Activated CD8-positive, alpha-beta memory T cell treated with anti-CD3 and anti-CD28 coated beads, Interleukin-2, amount 10 ng/mL, durations not matched to agents 7 days and 5 days (primary cell): Measurements from ENCODE around the gene MRTFA. TPM values are rescaled to one million over a fixed set of nuclear protein-coding genes. Genes with fewer than 3 reads are reported as not detected.

ENCODE experiments used
- ATAC-seq: fragments of 150-1000 bp; cut with Tn5 transposase; one replicate; pipeline ENCODE4 v1.10.0; 2021; ENCODE audit warnings: moderate library complexity
- CTCF ChIA-PET: fragments of 350-600 bp; sonication (Branson Sonifier 250); formaldehyde crosslinking; loops from one replicate; lab custom pipeline; 2021; ENCODE audit warnings: antibody characterized with exemption; lab: Charles Lee
- DNase-seq: peaks from one replicate; pipeline ENCODE4 v3.0.0-alpha.2; 2020
- H3K27ac Mint-ChIP-seq: one replicate; pipeline ENCODE4 v1.8.0; 2021; ENCODE audit warnings: mild to moderate bottlenecking, mixed read lengths
- H3K27me3 Mint-ChIP-seq: one replicate; pipeline ENCODE4 v1.8.0; 2021; ENCODE audit warnings: mixed read lengths
- H3K36me3 Mint-ChIP-seq: one replicate; pipeline ENCODE4 v1.8.0; 2021; ENCODE audit warnings: mild to moderate bottlenecking, mixed read lengths
- H3K4me1 Mint-ChIP-seq: one replicate; pipeline ENCODE4 v1.8.0; 2021; ENCODE audit warnings: mixed read lengths
- H3K4me3 Mint-ChIP-seq: one replicate; pipeline ENCODE4 v1.8.0; 2021; ENCODE audit warnings: mild to moderate bottlenecking, moderate library complexity, mixed read lengths
- H3K9me3 Mint-ChIP-seq: one replicate; pipeline ENCODE4 v1.8.0; 2022; ENCODE audit warnings: low read depth, mixed read lengths
- total RNA-seq, 2 experiments: library from RNA; stranded (reverse); gene quantifications; one replicate each; pipeline ENCODE4 v1.2.3, GENCODE V29; 2021

Gene MRTFA
- total RNA-seq, 2 experiments from 2014 or later, result 59.4 to 74.0 TPM

- peaks cover 24% of the 10 kb centered on the region for H3K4me1 Mint-ChIP-seq
- no peaks in the 10 kb centered on the region for H3K27me3 Mint-ChIP-seq
- no peaks in the 10 kb centered on the region for H3K9me3 Mint-ChIP-seq
- H3K4me3 Mint-ChIP-seq, result no peak overlapping the region
- ATAC-seq (no peak), DNase-seq (no peak)
- no peak overlapping the region for H3K27ac Mint-ChIP-seq
- CTCF ChIA-PET, result interaction anchor here (1.4 to 6.8 kb wide), 2 partner anchors 213 to 466 kb away, joined by 3 to 98 read pairs; no protein-coding TSS in a partner anchor
- peaks cover 32% of the 10 kb centered on the region for H3K36me3 Mint-ChIP-seq
Observed at GRCh38 chr22:40432625-40433024, 203.9 kb downstream of the MRTFA start.

- CTCF ChIA-PET, result interaction anchor here (0.8 to 6.8 kb wide), 3 partner anchors 156 to 466 kb away, joined by 3 to 98 read pairs (median 3); no protein-coding TSS in a partner anchor
Observed at GRCh38 chr22:40432157-40432556, 204.4 kb downstream of the MRTFA start.

GRCh38 chr22:40430991-40431390 lies 205.5 kb downstream of the MRTFA start:
- no peak for DNase-seq
- H3K4me3 Mint-ChIP-seq, result no peak overlapping the region
- peaks cover 37% of the 10 kb centered on the region for H3K36me3 Mint-ChIP-seq
- ATAC-seq, result no peak
- CTCF ChIA-PET, result interaction anchor here (0.6 to 1.1 kb wide), 3 partner anchors 9 to 1173 kb away, joined by 3 to 6 read pairs (median 3); no protein-coding TSS in a partner anchor
- no peak overlapping the region for H3K27ac Mint-ChIP-seq
- H3K4me1 Mint-ChIP-seq, result peaks cover 10% of the 10 kb centered on the region
- no peaks in the 10 kb centered on the region for H3K27me3 Mint-ChIP-seq
- H3K9me3 Mint-ChIP-seq, result no peaks in the 10 kb centered on the region

More at GRCh38 chr22:40432157-40432556, 204.4 kb downstream of the MRTFA start:
- Mint-ChIP-seq H3K4me1 (peaks cover 21% of the 10 kb centered on the region), H3K27ac (no peak overlapping the region), H3K9me3 (no peaks in the 10 kb centered on the region), H3K4me3 (no peak overlapping the region), H3K27me3 (no peaks in the 10 kb centered on the region), H3K36me3 (peaks cover 32% of the 10 kb centered on the region)
- DNase-seq (no peak), ATAC-seq (no peak)

- Mint-ChIP-seq H3K27ac (no peak overlapping the region), H3K27me3 (no peaks in the 10 kb centered on the region), H3K4me1 (peaks cover 2% of the 10 kb centered on the region), H3K9me3 (no peaks in the 10 kb centered on the region), H3K36me3 (peaks cover 32% of the 10 kb centered on the region), H3K4me3 (no peak overlapping the region)
- ATAC-seq, result no peak
- CTCF ChIA-PET, result interaction anchor here (0.6 kb wide), 1 partner anchor 679 kb away, joined by 3 read pairs; no protein-coding TSS in a partner anchor
- DNase-seq, result no peak
Observed at GRCh38 chr22:40429481-40429880, 207.0 kb downstream of the MRTFA start.

- Mint-ChIP-seq H3K36me3 (peaks cover 26% of the 10 kb centered on the region), H3K4me1 (no peaks in the 10 kb centered on the region), H3K27me3 (no peaks in the 10 kb centered on the region), H3K9me3 (no peaks in the 10 kb centered on the region), H3K4me3 (no peak overlapping the region), H3K27ac (no peak overlapping the region)
- ATAC-seq (no peak), DNase-seq (no peak)
- CTCF ChIA-PET, result interaction anchor here (2.0 to 3.1 kb wide), 2 partner anchors 8 to 14 kb away, joined by 7 to 13 read pairs; no protein-coding TSS in a partner anchor
Observed at GRCh38 chr22:40428796-40429195, 207.7 kb downstream of the MRTFA start.

GRCh38 chr22:40426594-40427333 lies 209.8 kb downstream of the MRTFA start:
- CTCF ChIA-PET, result interaction anchor here (1.4 to 3.1 kb wide), 2 partner anchors 10 to 12 kb away, joined by 7 read pairs; no protein-coding TSS in a partner anchor
- Mint-ChIP-seq H3K27ac (peak overlapping the region; percentile 42), H3K36me3 (peaks cover 36% of the 10 kb centered on the region)

GRCh38 chr22:40425082-40425481 lies 211.4 kb downstream of the MRTFA start:
- no peak for ATAC-seq
- no peak for DNase-seq
- Mint-ChIP-seq H3K9me3 (no peaks in the 10 kb centered on the region), H3K27me3 (no peaks in the 10 kb centered on the region), H3K36me3 (peaks cover 30% of the 10 kb centered on the region), H3K27ac (no peak overlapping the region), H3K4me3 (no peak overlapping the region), H3K4me1 (peaks cover 1% of the 10 kb centered on the region)
- CTCF ChIA-PET, result interaction anchor here (1.3 kb wide), 1 partner anchor 11 kb away, joined by 4 read pairs; no protein-coding TSS in a partner anchor

More at GRCh38 chr22:40426594-40427333, 209.8 kb downstream of the MRTFA start:
- Mint-ChIP-seq H3K4me3 (no peak overlapping the region), H3K4me1 (peaks cover 1% of the 10 kb centered on the region), H3K27me3 (no peaks in the 10 kb centered on the region), H3K9me3 (no peaks in the 10 kb centered on the region)
- DNase-seq (no peak), ATAC-seq (no peak)

- Mint-ChIP-seq H3K4me1 (peaks cover 1% of the 10 kb centered on the region), H3K27me3 (no peaks in the 10 kb centered on the region), H3K9me3 (no peaks in the 10 kb centered on the region), H3K36me3 (peaks cover 31% of the 10 kb centered on the region), H3K4me3 (no peak overlapping the region), H3K27ac (no peak overlapping the region)
- CTCF ChIA-PET, result interaction anchor here (0.5 to 1.3 kb wide), 2 partner anchors 12 to 35 kb away, joined by 4 to 5 read pairs; no protein-coding TSS in a partner anchor
- no peak for DNase-seq
- ATAC-seq, result no peak
Observed at GRCh38 chr22:40423882-40424640, 212.5 kb downstream of the MRTFA start.

GRCh38 chr22:40423310-40423688 lies 213.2 kb downstream of the MRTFA start:
- CTCF ChIA-PET, result no interaction called here
- H3K27me3 Mint-ChIP-seq, result no peaks in the 10 kb centered on the region
- peaks cover 25% of the 10 kb centered on the region for H3K36me3 Mint-ChIP-seq
- DNase-seq (no peak), ATAC-seq (no peak)
- peaks cover 1% of the 10 kb centered on the region for H3K4me1 Mint-ChIP-seq
- H3K27ac Mint-ChIP-seq, result no peak overlapping the region
- no peaks in the 10 kb centered on the region for H3K9me3 Mint-ChIP-seq
- no peak overlapping the region for H3K4me3 Mint-ChIP-seq

GRCh38 chr22:40422558-40423309 lies 213.8 kb downstream of the MRTFA start:
- CTCF ChIA-PET, result no interaction called here
- peaks cover 1% of the 10 kb centered on the region for H3K4me1 Mint-ChIP-seq
- DNase-seq (no peak), ATAC-seq (no peak)
- peaks cover 25% of the 10 kb centered on the region for H3K36me3 Mint-ChIP-seq
- H3K4me3 Mint-ChIP-seq, result no peak overlapping the region
- H3K27me3 Mint-ChIP-seq, result no peaks in the 10 kb centered on the region
- no peaks in the 10 kb centered on the region for H3K9me3 Mint-ChIP-seq
- H3K27ac Mint-ChIP-seq, result peak overlapping the region; percentile 15

- H3K27me3 Mint-ChIP-seq, result no peaks in the 10 kb centered on the region
- H3K36me3 Mint-ChIP-seq, result peaks cover 24% of the 10 kb centered on the region
- no peaks in the 10 kb centered on the region for H3K9me3 Mint-ChIP-seq
- DNase-seq (no peak), ATAC-seq (no peak)
- H3K27ac Mint-ChIP-seq, result peak overlapping the region; percentile 15
- H3K4me1 Mint-ChIP-seq, result peaks cover 1% of the 10 kb centered on the region
- CTCF ChIA-PET, result no interaction called here
- no peak overlapping the region for H3K4me3 Mint-ChIP-seq
Observed at GRCh38 chr22:40421941-40422340, 214.6 kb downstream of the MRTFA start.

GRCh38 chr22:40421082-40421350 lies 215.5 kb downstream of the MRTFA start:
- Mint-ChIP-seq H3K4me1 (peaks cover 8% of the 10 kb centered on the region), H3K36me3 (peaks cover 25% of the 10 kb centered on the region), H3K4me3 (no peak overlapping the region), H3K27me3 (no peaks in the 10 kb centered on the region), H3K27ac (no peak overlapping the region), H3K9me3 (no peaks in the 10 kb centered on the region)
- ATAC-seq (no peak), DNase-seq (no peak)
- CTCF ChIA-PET, result no interaction called here
